Daoy (cell line): Measurements from ENCODE around the gene NAALADL2. TPM values are rescaled to one million over a fixed set of nuclear protein-coding genes. Genes with fewer than 3 reads are reported as not detected.
"Not testable (repeated sequence)": the region's sequence is repeated elsewhere in the genome, so short reads cannot be mapped to it uniquely, and the experiment has no call there.

Experiments used
- DNase-seq: peaks from one replicate; pipeline ENCODE4 v3.0.0-alpha.2; 2015; ENCODE audit warnings: low read depth
- total RNA-seq: library from RNA; depleted of rRNA; stranded (reverse); fragments of >200 nt; shearing (Covaris generic); gene quantifications from 2 replicates; pipeline ENCODE4 v1.2.3, GENCODE V29; 2014

The NAALADL2 gene
- total RNA-seq, 1 experiment from 2014 or later: 1.5 TPM

DNA sequence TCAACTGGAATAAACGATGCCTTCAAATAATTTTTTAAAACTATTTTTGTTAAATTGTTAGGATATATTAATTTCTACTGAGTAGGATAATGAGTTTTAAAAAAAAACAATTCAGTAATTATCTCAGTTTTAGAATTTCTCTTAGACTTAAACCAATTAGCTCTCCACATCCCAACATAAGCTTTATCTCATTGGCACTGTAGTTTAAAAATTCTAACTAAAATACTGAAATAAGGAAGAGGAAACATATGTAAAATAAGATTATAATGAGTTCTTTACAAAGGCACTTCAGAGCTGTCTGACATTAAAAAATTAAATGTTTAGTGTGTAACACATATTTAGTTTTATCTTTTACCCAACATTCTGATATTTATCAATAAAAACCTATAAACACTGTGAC is 558.3 kb downstream of the NAALADL2 start:
- DNase-seq: no peak

DNA sequence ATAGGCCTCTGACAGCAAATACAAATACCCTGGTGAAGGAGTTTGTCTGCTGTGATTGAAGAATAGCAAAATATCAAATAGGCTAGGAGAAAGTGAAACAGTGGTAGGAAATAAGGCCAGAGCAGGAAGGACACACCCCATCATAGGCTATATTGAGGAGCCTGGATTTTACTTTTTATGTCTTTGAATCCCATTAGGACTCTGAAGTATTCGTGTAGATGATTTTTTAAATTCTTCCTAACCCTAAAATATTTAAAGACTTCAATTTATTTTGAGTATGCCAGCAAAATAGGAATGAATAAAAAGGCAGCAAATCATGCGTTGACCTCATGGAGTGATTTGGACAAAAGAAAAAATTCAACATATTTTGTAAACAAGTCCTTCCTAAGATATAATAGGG is 562.8 kb downstream of the NAALADL2 start:
- DNase-seq: no peak

GRCh38 chr3:175422744-175423143 is 563.6 kb downstream of the NAALADL2 start:
- no peak for DNase-seq

GRCh38 chr3:175423848-175424247 is 564.7 kb downstream of the NAALADL2 start:
- not testable (repeated sequence) for DNase-seq

GRCh38 chr3:175426805-175427204 is 567.7 kb downstream of the NAALADL2 start:
- no peak for DNase-seq

GRCh38 chr3:175428466-175428865 is 569.3 kb downstream of the NAALADL2 start:
- no peak for DNase-seq

DNA sequence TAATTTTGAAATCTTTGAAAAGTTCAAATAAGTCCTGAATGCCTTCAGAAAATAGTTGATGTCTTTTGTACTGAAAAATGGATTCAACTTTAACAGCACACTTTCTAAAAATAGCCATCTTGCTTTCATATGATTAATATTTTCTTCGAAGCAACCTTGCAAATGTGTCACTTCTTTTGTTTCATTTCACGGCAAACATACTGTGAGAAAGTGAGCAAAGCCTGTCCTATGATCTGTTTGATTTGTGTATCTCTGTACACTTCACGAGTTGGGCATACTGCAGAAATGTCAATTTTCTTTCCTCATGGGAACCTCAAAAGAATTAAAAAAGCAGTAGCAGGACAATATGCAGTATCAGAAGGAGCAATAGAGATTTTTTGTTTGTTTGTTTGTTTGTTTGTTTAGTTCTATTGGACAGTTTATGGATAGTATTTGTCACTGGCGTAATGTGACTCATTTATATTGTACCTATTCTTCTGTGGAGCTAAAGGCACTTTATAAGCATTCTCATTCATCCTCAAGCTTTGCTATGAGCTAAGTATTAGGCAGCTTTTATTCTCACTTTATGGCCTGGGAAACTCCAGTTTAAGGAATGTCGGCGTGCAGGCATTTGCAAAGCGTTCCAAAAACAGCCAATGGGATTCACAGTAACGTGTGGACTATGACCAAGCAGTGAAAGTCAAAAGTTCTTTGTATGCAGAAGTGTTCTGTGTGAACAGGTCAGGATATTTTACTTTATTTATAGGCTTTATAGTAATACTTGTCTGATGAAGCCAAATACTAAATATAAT is 572.0 kb downstream of the NAALADL2 start:
- peak; percentile 40 for DNase-seq

GRCh38 chr3:175432376-175433025 is 573.4 kb downstream of the NAALADL2 start:
- peak; percentile 69 for DNase-seq

- DNase-seq: no peak
These were observed 574.0 kb downstream of the NAALADL2 start for GRCh38 chr3:175433026-175433674.

DNA sequence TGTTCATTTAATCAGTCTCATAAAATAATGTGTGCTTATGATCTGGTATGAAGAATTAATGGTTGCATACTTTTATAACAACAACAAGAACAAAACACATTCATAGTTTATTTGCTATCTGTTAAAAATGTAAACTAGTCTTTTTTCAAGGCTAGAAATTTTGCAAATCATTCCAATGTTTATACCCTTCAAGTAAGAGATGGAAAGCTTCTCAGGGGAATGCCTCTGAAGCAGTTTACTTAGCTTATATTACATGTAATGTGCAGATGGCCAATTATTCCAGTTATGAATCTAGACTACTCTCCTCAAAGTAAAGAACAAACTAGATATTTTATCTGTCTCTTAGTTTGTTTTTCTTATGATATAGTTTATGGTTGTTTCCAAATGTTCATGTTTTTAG is 575.4 kb downstream of the NAALADL2 start:
- DNase-seq: no peak

DNA sequence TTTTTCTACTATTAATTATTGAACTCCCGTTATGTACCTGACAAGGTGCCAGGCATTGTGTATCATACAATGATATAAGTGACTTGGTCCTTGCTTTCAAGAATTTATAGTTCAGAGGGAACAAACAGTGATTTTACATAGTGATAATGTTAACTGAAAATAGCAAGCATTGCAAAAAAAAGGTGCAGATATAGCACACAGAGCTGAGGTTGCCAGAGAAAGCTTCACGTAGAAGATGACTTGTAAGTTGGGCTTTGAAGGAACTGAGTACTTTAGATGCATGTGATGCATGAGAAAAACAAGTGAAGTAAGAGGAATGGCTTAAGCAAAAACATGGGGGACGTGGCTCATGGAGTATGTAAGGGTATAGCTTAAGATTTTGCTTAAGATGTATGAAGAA is 584.5 kb downstream of the NAALADL2 start:
- no peak for DNase-seq

DNA sequence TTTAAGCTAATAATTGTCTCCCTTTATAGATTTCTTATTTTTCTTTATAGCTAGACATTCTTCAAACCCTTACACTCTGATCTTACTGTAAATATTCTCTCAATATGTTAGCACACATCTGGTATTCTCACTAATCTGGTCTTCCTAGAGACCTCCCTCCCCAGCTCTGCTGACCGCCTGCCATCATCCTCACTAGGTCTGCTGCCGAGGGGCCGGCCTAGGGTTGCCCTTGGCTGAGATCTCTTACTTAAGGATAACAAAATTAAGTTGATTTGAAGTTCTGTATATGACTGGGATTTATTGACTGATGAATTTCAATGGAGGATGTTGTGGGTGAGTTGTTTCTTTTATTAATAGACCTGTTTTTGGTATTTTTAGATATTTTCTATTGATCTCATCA is 586.6 kb downstream of the NAALADL2 start:
- DNase-seq: no peak

DNA sequence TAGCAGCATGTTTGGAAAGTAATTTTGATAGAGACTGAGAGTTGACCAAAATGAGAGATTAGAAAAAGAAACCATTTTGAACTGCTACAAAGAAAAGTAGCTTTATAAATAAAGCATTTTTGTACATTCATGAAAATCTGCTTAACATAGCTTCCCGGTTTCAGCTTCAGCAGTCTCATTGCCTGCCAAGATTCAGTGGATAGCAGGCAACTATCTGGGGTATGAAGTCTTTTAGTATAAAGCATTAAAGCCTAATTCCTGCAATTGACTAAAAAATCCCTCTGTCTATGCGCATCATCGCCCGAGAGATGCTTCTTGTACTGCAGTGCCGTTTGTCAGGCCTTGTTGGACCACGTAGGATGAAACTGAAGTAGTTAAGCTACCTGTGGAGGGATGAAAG is 588.4 kb downstream of the NAALADL2 start:
- no peak for DNase-seq

DNA sequence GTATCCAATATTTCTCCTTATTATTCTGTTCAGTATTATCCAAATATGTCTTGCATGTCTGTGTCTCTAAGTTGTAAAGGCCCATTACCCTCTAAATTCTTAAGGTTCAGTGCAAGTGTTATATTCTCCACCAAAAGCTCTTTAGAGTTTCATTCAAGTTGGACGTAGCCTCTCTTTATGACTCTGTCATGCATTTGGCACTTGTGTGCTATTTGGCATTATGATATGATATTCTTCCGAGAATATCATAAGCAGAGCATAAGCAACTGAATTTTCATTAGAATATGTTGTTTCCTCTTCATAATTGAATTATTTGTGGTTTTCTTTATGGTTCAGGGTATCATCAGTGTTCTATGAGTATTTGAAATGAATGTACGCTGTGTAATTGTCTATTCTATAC is 594.2 kb downstream of the NAALADL2 start:
- DNase-seq: no peak

DNA sequence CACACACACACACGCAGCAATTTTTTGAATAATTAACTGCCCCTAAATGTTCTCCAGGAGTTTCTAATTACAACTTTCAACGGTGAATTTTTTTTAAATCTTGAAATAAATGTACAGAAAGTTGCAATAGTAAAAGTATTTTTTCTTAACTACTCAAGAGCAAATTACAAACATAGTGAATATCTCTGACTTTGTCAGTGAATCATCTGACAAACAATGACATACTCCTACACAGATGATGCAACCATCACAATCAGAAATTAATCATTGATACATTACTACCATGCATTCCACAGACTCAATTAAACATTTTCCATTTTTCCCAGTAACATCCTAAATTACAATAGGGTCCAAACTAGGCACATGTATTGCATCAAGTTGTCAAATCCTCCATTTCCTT is 597.3 kb downstream of the NAALADL2 start:
- DNase-seq: no peak

GRCh38 chr3:175457301-175457700 is 598.2 kb downstream of the NAALADL2 start:
- no peak for DNase-seq

DNA sequence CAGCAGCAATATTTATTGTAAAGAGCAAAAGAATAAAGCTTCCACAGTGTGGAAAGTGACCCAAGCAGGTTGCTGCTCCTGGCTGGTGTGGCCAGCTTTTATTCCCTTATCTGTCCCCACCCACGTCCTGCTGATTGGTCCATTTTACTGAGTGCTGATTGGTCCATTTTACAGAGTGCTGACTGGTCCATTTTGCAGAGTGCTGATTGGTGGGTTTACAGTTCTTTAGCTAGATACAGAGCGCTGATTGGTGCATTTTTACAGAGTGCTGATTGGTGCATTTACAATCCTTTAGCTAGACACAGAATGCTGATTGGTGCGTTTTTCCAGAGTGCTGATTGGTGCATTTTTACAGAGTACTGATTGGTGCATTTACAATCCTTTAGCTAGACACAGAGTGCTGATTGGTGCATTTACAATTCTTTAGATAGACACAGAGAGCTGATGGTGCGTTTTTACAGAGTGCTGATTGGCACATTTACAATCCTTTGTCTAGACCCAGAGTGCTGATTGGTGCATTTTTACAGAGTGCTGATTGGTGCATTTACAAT is 601.8 kb downstream of the NAALADL2 start:
- not testable (repeated sequence) for DNase-seq

DNA sequence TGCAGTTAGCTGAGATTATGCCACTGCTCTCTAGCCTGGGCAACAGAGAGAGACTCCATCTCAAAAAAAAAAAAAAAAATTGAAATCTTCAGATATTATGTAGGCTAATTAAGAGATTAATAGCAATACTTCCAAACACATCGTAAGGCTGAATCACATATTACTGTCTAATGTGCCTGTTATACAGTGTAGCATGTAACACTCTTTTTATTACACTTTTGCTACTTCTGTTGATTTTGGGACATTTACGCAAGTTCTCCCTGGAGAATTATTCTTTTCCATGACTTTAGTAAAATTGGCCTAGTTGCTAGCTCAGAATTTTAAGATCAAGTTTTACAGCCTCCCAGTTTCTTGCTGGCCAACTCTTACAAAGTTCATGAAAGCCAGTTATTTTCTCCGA is 605.2 kb downstream of the NAALADL2 start:
- no peak for DNase-seq

- no peak for DNase-seq
These were observed 610.0 kb downstream of the NAALADL2 start for GRCh38 chr3:175469124-175469523.

DNA sequence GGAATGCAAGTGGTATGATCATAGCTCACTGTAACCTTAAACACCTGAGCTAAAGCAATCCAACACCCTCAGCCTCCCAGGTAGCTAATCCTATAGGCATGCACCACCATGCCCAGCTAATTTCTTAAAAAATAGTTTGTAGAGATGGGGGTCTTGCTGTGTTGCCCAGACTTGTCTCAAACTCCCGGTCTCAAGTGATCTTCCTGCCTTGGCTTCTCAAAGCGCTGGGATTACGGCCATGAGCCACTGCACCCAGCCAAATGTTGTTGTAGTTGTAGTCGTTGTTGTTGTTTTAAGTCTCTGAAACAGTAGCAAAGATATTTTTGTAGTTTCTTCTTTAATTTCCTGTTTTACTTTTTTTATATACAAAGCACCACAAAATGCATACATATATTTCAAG is 616.6 kb downstream of the NAALADL2 start:
- DNase-seq: no peak

DNA sequence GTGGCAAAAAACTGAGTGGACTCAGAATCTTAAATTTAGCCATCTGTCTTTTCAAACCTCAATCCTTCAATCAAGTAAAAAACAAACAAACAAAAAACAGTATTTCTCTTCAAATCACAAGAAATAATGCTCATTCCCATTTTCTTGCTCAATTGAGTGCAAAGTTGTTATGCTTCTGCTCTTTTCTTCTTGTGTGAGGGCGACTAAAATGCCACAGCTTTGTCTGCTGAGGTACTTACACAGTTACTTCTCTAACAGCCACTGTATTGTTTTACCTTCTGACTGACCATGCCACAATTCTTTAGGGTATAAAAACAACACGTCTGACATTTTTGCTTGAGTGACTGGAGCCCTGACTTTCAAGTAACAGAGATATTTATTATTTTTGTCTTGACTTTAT is 617.4 kb downstream of the NAALADL2 start:
- no peak for DNase-seq

- DNase-seq: no peak
These were observed 618.6 kb downstream of the NAALADL2 start for GRCh38 chr3:175477651-175478224.
